Measurements from ENCODE around the gene SYTL3.
"Not testable (repeated sequence)": the region's sequence is repeated elsewhere in the genome, so short reads cannot be mapped to it uniquely, and the experiment has no call there.

Gene SYTL3

GRCh38 chr6:158642097-158642601 lies 7.7 kb upstream of the SYTL3 start:
- no peak for FAIRE-seq

- no peak for FAIRE-seq
Measured at GRCh38 chr6:158643836-158644230, 6.0 kb upstream of the SYTL3 start.

- no peak for FAIRE-seq
Measured at GRCh38 chr6:158644231-158645063, 5.4 kb upstream of the SYTL3 start, which contains the start of gene DYNLT1. TSS of gene DYNLT1 (minus strand) at chr6:158644743. CDS start at chr6:158644708, 35 bp downstream.

GRCh38 chr6:158645064-158646022 lies 4.5 kb upstream of the SYTL3 start:
- no peak for FAIRE-seq

- no peak for FAIRE-seq
Measured at GRCh38 chr6:158646023-158646910, 3.6 kb upstream of the SYTL3 start.

GRCh38 chr6:158647501-158647900 lies 2.4 kb upstream of the SYTL3 start:
- no peak for FAIRE-seq

- FAIRE-seq, result no peak
Measured at GRCh38 chr6:158648682-158649131, 1.1 kb upstream of the SYTL3 start.

GRCh38 chr6:158651981-158652737 lies 2.3 kb downstream of the SYTL3 start:
- not testable (repeated sequence) for FAIRE-seq

GRCh38 chr6:158653577-158654354 lies 3.9 kb downstream of the SYTL3 start:
- FAIRE-seq, result no peak

- no peak for FAIRE-seq
Measured at GRCh38 chr6:158654498-158654897, 4.6 kb downstream of the SYTL3 start.

- FAIRE-seq, result no peak
Measured at GRCh38 chr6:158654960-158655489, 5.2 kb downstream of the SYTL3 start.

- FAIRE-seq, result no peak
Measured at GRCh38 chr6:158655569-158656450, 6.0 kb downstream of the SYTL3 start.

GRCh38 chr6:158656986-158657385 lies 7.1 kb downstream of the SYTL3 start:
- not testable (repeated sequence) for FAIRE-seq

- FAIRE-seq, result no peak
Measured at GRCh38 chr6:158660333-158660754, 10.5 kb downstream of the SYTL3 start.

GRCh38 chr6:158661156-158661685 lies 11.4 kb downstream of the SYTL3 start:
- no peak for FAIRE-seq

- no peak for FAIRE-seq
Measured at GRCh38 chr6:158662607-158662953, 12.7 kb downstream of the SYTL3 start.

GRCh38 chr6:158662954-158663624 lies 13.2 kb downstream of the SYTL3 start:
- no peak for FAIRE-seq

GRCh38 chr6:158663625-158664165 lies 13.8 kb downstream of the SYTL3 start:
- no peak for FAIRE-seq
